Stimulated activated CD4-positive, alpha-beta T cell treated with anti-CD3 and anti-CD28 coated beads, Interleukin-1b, Interleukin-23, amount 100 ng/mL, for 4 hours (primary cell): ENCODE measurements around the gene AGPAT3.
A peak's percentile ranks its signal among the peaks of the same experiment; 100 is the strongest.

Experiments
- DNase-seq, 2 donors: peaks; one replicate each; pipeline ENCODE4 v3.0.0-alpha.2; 2020; ENCODE audit warnings: low read depth in 2 of 2

AGPAT3 gene

DNA sequence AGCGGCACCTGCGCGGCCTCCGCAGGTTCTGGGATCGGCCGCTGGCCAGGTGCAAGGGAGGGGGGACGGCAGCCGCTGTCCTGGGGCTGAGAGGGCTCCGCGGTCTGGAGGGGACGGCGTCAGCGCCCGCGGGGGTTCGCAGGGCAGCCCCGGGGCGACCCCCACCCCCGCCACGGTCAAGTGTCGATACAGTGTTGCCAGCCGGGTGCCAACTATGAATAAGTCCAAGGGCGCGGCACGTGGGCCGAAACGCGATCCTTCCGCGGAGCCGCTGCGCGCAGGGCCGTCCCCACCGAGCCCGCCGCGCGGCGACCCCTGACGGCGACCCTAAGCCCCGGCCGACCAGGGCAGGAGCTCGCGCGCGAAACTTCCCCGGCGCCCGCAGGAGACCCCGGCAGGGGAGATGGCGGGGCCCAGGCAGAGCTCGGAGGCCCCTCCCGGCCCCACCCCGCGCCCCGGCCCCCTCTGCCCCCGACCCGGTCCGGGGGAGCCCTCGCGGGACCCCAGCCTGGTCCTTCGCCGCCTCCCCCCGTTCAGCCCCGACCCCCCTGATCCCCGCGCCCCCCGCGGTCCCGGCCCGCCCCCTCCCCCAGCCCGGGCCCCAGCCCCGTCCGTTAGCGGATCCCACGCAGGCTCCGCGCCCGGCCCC is 586 bp upstream of the AGPAT3 start:
- peak; percentile 30 to 39 for DNase-seq

DNA sequence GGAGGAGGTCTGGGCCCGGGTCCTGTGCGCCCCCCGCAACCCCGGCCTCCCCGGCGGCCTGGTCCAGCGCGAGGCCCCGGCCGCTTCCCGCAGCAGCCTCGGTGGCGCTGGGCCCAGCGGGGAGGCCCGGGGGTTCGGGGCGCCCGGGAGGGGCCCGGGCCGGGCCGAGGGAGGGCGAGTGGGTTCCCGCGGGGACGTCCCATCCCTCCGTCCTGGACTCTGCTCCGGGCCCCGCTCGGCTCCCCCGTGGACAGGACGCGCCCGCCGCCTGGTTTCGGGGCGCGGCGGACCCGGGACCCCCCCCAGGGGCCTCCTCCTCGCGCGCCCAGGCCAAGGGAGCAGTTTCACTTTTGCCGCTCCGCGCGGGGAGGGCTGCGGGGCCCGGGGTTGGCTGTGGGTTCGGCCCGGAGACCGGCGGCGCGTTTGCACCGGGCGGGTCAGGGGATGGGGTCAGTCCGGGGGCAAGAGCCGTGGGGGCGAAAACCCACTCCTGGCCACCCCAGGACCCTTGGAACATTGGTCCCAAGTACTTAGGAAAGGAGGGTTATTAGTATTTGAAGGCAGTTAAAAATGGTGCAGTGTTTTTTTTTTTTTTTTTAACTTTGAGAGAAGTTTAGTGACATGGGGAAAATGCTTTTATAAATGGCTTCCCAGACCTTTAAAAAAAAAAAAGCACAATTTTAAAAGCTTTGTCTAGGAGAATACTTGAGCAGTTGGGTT is 677 bp downstream of the AGPAT3 start:
- peak; percentile 39 to 45 for DNase-seq

DNA sequence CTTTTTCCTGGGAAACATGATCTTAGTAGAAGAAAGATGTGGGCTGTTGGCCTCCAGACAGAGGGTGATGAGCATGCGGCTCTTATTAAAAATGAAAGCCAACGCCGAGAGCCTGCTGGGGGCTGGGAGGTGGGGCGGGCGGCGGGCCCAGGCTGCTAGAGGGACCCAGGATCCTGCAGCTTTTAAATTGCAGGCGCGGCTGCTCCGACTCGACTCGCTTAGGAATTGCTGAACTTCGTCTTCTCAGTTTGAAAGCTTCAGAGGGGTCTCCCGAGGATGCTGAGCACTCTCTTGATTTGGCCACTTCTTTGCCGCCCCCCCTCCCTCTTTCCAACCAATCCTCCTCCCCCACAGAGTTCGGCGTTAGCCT is 1.2 kb downstream of the AGPAT3 start:
- peak; percentile 22 to 49 for DNase-seq

DNA sequence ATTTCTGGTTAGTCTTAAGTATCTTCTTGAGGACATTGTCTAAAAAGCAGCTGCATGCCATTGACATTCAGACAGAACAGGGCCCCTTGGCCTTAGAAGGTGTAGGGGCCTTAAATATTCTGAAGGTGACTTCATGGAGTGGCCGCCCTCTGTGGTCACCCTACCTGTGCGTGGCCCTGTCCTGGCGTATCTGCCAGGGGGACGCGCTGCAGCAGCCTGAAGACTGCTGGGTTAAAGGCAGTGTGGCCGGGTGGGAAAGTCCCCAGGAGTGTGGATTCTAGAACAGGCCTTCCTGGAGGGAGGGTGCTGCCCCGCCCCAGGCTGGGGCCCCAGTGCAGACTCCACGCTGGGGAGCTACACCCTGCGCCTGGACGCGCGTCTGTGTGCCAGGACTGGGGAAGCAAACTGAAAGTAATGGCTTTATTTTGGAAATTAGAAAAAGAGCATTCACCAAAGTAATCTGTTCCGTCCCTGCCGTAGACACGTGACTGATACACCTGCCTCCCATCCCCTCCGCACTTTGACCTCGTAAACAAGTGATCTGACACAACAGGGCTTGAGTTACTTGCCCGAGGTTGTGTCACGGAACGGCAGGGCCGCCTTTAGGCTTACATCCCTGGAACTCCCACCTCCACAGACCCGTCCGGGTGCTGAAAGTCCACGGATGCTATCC is 1.8 kb downstream of the AGPAT3 start:
- DNase-seq = peak; percentile 25 to 46

DNA sequence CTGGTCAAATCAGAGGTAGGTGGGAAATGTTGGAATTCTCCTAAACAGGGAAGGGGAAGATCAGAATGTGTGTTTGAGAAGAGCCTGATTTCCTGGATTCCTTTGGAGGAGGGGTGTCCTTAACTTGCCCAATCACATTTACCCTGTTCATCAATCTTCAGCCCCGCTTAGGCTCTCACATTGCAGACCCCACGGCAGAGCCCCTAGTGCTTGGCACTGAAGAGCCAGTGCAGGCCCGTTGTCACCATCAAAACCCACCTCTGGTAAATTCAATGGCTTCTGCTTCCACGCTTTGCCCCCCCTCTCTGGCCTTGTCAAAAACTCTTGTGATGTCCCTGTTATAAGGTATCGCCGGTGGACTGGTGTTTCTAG is 2.3 kb downstream of the AGPAT3 start:
- no peak for DNase-seq

DNA sequence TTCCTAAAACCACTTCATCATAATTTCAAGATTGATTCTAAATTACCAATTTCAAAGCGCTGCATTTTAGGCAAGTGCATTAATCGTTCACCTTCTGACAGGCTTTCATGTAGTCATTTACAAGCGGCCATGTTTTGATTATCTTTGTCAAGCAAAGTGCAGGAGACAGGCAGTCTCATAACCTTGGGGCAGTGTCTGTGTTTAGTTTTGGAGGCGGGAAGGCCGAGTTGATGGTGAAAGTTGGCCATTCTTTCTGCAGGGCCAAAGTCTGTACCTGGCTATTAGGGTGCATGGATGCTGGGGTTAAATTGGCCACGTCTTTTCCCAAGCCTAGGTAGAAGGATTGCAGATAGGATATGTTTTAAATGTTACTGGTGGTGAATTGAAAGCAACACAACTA is 2.9 kb downstream of the AGPAT3 start:
- no peak for DNase-seq

- DNase-seq = no peak
Measured at GRCh38 chr21:43868461-43868860, 3.4 kb downstream of the AGPAT3 start.

DNA sequence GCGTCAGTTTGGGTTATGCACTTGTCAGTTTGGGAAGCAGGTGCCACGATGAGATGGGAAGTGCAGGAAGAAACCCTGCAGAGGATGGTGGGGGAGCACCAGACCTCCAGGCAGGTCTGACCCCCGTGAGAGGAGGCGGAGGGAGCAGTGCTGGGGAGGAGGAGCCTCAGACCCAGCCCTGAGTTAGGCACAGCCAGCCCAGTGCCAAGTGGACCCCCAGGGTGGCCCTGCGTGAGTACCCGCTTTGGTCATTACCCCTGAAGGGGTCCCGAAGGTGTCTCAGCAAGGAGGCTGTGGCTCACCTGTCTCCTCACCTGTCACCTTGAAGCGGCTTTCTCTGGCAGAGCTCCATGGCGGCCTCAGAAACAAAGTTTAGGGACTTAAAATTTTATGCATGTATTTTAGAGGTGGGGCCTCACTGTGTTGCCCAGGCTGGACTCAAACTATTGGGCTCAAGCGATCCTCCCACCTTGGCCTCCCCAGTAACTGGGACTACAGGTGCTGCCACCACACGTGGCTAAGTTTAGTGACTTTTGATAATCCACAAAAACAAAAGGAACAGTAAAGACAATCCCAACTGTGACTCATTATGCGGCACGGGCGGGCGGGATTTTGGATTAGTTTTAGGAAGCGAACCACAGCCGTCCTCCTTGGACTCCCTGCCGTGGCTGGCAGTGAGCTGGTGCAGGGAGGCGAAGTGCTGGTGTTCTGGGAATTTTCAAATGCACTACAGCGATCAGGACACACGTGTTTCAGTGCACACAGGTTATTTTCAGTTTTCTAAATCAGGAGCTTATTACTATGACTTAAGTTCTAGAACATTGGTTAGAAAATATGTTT is 4.7 kb downstream of the AGPAT3 start:
- DNase-seq = no peak

GRCh38 chr21:43871487-43871886 is 6.5 kb downstream of the AGPAT3 start:
- no peak for DNase-seq

DNA sequence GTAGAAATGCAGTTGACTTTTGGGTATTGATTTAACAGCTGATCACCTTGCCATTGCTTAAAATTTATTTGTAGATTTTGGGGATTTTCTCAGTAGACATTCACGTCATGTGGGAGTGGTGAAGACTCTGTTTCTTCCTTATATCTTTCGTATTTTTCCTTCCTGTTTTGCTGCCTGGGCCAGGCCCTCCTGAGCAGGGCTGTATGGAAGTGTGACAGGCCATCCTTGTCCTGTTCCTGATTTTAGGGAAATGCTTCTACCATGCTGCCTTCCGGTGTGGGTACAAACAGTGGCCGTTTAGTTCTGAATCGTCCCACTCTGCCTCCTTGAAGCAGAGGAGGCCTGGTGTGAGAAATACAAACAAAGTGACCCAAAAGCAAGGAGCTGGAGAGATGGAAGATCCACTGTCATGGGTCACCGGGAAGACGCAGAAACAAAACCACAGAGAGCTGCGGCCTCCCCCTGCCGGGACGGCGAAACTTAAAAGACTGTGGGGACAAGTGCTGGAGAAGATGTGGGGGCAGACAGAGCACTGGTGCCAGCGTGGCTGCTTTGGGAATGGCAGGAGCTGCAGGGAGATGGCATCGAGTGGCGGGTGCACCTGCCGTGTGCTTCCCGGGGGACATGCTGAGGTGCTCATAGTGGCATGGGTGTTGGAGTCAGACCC is 7.6 kb downstream of the AGPAT3 start:
- no peak for DNase-seq

DNA sequence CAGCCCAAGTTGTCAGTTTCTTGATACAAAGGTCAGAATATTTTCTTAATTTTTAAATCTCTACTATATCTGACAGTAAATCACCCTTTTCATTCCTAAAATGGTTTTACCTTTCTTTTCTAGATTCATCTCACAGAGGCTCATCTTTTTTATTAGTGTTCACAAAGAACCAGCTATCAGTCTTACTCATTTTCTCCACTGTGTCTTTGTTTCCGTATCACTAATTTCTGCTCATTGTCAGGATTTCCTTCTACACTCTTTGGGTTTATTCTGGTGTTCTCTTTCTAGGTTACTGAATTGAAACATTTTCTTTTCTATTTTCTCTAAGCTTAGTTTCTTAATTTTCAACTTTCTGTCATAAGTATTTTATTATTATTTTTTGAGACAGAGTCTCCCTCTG is 8.7 kb downstream of the AGPAT3 start:
- DNase-seq = no peak

DNA sequence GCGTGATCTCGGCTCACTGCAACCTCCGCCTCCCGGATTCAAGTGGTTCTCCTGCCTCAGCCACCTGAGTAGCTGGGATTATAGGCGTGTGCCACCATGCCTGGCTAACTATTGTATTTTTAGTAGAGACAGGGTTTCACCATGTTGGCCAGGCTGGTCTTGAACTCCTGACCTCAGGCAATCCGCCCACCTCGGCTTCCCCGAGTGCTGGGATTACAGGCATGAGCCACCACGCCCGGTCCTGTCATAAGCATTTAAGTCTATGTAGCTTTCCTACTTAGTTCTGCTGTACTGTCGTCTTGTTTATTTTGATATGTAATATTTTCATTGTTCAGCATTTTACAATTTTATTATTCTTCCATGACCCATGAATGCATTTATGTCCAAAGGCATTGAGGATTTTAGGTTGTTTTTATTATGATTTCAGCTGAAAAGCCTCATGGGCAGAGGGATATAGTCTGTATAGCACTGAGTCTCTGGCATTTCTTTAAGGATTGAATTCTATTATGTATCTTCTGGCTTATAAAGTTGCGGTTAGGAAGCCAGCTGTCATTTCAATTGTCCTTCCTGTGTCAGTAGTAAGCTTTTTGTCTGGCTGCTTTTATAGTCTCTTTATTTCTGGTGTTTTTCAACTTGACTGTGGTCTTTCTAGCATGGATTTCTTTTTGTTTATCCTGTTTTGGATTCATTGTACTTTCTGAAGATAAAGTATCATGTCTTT is 9.2 kb downstream of the AGPAT3 start:
- no peak for DNase-seq

DNA sequence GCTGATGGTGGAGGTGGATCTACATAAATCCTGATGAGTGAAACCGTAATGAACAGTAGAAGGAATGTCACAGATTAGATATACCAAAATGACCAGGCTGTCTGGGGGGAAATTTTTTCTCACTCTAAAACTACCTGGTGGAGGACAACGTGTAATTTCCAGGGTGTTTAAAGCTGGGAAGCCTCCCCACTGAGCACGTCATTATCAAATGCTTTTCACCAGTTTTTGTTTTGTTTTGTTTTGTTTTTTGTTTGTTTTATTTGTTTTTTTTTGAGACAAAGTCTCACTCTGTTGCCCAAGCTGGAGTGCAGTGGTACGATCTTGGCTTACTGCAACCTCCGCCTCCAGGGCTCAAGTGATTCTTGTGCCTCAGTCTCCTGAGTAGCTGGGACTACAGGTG is 11.6 kb downstream of the AGPAT3 start:
- DNase-seq = no peak

- DNase-seq = no peak
Measured at GRCh38 chr21:43877936-43878575, 13.0 kb downstream of the AGPAT3 start.

GRCh38 chr21:43879348-43880110 is 14.5 kb downstream of the AGPAT3 start:
- no peak for DNase-seq

GRCh38 chr21:43880111-43880985 is 15.3 kb downstream of the AGPAT3 start:
- DNase-seq = no peak

GRCh38 chr21:43881283-43881682 is 16.3 kb downstream of the AGPAT3 start:
- DNase-seq = no peak

DNA sequence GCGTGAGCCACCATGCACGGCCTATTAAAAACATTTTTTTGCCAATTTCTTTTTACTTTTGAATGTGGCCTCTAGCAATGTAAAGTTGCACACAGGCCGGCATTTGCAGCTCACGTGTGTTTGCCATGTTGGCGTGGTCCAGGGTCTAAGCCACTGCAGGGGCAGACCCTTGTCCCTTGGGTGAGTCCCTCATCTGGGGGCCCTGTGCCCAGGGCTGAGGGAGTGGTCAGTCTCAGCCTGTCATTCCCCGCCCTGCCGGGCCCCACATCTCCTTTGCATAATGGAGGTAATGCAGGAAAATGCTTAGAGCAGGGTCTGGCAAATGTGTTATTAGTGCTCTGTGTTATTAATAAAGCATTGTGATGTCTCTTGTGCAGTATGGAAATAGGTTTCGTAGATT is 16.9 kb downstream of the AGPAT3 start:
- DNase-seq = no peak
